GM20000 (cell line): ENCODE data around the gene PEAR1.

Experiments used
- DNase-seq: peaks from one replicate; pipeline ENCODE4 v3.0.0; 2012; ENCODE audit warnings: low spot score
- TF ChIP-seq, protein P1 (sequence below): IDR thresholded peaks from 2 replicates; pipeline ENCODE4 v1.5.1; 2012; ENCODE audit warnings: mild to moderate bottlenecking, control low read depth; ENCODE audit errors: extremely low read depth, missing control alignments

PEAR1 gene

GRCh38 chr1:156887317-156887716 is 6.2 kb upstream of the PEAR1 start:
- DNase-seq, result no peak
- TF ChIP-seq, protein P1, sequence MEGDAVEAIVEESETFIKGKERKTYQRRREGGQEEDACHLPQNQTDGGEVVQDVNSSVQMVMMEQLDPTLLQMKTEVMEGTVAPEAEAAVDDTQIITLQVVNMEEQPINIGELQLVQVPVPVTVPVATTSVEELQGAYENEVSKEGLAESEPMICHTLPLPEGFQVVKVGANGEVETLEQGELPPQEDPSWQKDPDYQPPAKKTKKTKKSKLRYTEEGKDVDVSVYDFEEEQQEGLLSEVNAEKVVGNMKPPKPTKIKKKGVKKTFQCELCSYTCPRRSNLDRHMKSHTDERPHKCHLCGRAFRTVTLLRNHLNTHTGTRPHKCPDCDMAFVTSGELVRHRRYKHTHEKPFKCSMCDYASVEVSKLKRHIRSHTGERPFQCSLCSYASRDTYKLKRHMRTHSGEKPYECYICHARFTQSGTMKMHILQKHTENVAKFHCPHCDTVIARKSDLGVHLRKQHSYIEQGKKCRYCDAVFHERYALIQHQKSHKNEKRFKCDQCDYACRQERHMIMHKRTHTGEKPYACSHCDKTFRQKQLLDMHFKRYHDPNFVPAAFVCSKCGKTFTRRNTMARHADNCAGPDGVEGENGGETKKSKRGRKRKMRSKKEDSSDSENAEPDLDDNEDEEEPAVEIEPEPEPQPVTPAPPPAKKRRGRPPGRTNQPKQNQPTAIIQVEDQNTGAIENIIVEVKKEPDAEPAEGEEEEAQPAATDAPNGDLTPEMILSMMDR, result no peak

- DNase-seq, result no peak
- TF ChIP-seq, protein P1, result no peak
Observed at GRCh38 chr1:156887734-156888133, 5.8 kb upstream of the PEAR1 start.

DNA sequence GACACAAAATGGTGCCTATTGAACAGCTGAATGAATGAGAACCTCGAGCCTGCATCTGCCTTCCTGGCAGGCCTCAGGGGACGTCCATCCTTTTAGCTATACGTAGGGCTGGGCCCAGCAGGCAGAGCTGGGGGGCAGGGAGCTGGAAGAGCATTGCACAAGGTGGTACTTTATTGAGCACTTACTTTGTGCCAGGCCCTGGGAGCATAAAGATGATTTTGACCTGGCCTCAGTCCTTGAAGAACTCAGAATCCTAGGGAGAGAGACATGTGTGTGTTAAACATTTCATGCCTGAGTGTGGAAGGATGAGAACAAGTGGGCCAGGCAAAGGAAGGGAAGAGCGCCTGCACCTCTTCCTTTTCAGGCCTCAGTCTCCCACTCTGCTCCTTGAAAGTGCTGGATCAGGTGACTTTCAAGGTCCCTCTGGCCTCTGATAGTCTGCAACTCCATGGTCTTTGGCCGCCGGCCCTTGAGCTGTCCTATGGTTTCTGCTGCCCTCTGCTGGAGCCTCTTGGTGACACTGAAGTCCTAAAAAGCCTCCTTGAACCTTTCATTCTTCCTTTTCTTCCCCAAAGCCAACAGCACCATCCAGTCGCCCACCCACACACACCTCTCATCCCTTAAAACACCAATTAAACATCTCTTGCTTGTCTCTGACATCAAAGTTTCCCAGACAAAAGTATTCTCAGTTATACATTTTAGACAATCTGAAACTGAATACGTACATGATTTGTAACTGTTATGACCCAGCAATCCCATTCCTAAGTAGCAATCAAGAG is 3.5 kb upstream of the PEAR1 start:
- TF ChIP-seq, protein P1, result peak; percentile 72
- DNase-seq, result peak; percentile 83

- peak; percentile 88 for DNase-seq
- TF ChIP-seq, protein P1, result peak; percentile 72
Observed at GRCh38 chr1:156892190-156893047, 1.1 kb upstream of the PEAR1 start.

DNA sequence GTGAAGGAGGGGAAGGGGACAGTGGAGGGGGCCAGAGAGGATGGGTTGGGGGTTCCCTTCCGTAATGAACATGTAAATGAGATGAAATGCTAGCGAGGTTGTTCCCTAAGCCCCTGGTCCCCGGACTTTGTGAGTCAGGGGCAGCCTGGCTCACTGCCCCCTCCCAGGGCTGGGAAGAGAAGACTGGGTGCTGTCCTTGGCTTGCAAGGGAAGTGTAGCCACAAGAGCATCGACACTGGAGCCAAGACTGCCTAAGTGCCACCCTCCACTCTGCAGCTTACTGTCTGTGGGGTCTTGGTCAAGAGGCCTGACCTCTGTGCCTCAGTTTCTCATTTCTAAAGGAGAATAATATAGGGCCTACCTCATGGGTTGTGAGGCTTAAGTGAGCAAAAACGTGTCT is 483 bp downstream of the PEAR1 start:
- TF ChIP-seq, protein P1, result no peak
- DNase-seq, result no peak

DNA sequence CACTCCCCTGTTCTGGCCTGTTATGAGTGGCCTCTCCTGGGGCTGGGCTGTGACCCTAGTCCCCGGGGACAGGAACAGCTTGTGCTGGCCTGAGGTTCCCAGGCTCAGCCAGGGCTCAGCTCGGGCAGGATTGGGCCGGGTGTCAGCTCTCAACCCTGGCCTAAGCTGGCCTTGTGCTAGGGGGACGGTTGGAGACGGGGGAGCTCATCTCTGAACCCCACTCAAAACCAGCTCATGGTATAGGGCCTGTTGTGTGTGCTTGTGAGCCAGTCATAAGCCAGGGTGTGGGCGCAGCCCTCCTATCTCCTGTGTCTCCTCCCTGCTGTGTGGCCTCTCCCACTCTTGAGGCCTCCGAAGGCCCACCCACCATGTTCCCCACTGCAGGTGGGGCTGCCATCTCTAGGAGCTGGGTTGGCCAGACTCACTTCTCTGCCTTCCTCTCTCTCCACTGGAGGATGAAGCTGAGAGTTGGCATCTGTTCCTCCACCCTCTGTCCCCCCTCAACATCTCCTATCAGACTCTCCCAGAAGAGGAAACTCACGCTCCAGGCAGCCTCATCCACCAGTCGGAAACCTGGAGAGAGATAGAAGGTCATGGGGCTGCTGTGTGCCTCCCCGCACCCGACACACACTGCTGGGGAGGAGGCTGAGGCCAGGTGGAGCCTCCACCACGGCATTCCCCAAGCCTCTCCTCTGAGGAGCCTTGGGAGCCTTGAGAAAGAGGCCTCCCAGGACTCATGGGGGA is 1.4 kb downstream of the PEAR1 start:
- TF ChIP-seq, protein P1, result no peak
- DNase-seq, result no peak
